ENCODE results near the gene POLR3K. TPM values are rescaled to one million over a fixed set of nuclear protein-coding genes. Genes with fewer than 3 reads are reported as not detected.
A peak's percentile ranks its signal among the peaks of the same experiment; 100 is the strongest.

POLR3K gene
- total RNA-seq, 1 donor from 2014 or later, result 26.5 TPM

DNA sequence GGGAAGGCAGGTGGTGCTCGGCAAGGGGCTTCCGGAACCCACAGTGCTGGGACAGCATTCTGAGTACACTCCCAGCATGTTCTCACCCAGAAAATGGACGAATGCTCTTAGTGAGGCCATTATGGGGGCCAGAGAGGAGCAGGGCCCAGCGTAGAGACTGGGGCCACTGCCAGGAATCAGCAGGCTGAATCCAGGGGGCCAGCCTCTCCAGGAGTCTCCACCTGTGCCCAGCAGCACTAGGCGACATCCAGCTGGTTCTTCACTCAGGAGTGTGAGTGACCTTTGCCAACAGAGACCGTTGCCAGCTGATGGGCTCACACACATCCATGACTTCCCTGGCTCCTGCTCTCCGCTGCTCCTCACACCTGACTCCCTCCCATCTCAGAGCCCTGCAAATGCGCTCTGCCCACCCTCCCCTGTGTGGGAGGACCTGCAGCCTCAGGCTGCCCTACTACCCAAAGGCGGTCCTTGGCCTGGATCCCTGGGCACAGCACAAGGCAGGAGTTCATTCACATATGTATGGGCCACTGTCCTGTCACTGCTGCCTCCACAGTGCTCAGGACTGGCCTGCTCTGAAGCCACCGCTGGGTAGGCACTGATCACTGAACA lies 13.9 kb upstream of the POLR3K start:
- ATAC-seq (ENCODE audit: low read depth), result no peak
- TF ChIP-seq, protein P1, sequence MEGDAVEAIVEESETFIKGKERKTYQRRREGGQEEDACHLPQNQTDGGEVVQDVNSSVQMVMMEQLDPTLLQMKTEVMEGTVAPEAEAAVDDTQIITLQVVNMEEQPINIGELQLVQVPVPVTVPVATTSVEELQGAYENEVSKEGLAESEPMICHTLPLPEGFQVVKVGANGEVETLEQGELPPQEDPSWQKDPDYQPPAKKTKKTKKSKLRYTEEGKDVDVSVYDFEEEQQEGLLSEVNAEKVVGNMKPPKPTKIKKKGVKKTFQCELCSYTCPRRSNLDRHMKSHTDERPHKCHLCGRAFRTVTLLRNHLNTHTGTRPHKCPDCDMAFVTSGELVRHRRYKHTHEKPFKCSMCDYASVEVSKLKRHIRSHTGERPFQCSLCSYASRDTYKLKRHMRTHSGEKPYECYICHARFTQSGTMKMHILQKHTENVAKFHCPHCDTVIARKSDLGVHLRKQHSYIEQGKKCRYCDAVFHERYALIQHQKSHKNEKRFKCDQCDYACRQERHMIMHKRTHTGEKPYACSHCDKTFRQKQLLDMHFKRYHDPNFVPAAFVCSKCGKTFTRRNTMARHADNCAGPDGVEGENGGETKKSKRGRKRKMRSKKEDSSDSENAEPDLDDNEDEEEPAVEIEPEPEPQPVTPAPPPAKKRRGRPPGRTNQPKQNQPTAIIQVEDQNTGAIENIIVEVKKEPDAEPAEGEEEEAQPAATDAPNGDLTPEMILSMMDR (IDR thresholded peaks at IDR 0.05), result no peak
- ChIA-PET CTCF (interaction anchor here (8.1 kb wide), 1 partner anchor 28 kb away, joined by 218 read pairs; no protein-coding TSS in a partner anchor), POLR2A (interaction anchor here (0.6 kb wide), 1 partner anchor 16 kb away, joined by 3 read pairs; no protein-coding TSS in a partner anchor)
- H3K27ac Mint-ChIP-seq, result no peak overlapping the region
- no peaks in the 10 kb centered on the region for H3K9me3 Mint-ChIP-seq
- H3K36me3 Mint-ChIP-seq (ENCODE audit: low read depth), result no peaks in the 10 kb centered on the region
- intact Hi-C loops (cut with micrococcal nuclease), result no loop called here
- peaks cover 7% of the 10 kb centered on the region for H3K4me1 Mint-ChIP-seq
- DNase-seq, result no peak
- H3K27me3 Mint-ChIP-seq, result peaks cover 12% of the 10 kb centered on the region
- H3K4me3 Mint-ChIP-seq, result no peak overlapping the region

DNA sequence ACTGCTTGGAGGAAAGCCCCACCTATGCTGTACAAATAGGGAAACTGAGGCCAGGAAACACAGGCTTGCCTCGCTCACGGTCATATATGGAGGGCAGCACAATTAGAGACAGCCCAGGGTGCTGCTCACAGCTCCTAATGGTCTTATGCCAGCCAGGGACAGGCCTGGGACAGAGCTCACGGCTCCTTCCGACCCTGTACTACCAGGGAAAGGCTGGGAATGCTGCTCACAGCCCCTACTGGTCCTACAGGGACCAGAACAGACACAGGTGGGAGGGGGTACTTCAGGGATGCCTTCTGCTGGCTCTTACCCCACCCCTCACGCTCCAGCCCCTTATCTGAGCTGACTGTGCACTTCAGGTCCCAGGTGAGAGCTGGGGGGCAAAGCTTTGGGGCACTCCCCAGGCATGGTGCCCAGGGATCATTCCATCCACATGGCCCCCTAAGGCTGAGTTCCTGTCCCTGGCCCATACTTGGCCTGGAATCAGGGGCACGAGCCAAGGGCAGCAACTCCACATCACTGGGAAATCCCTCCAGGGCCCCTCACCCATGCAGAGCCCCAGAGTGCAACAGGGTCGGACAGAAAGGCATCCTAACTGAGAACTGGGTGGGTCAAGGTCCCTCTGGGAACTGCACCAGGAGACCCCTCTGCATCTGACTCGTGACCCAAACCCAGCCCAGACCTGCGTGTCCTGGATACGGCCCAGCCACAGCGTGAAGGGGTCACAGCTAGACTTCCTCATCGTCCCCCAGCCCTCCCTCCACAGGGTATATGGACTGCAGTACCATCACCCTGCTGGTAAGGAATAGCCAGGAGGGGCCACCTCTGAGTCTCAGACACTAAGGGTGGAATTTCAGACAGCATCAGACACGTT lies 13.1 kb upstream of the POLR3K start:
- no peak for ATAC-seq (ENCODE audit: low read depth)
- H3K9me3 Mint-ChIP-seq, result no peaks in the 10 kb centered on the region
- TF ChIP-seq, protein P1 (IDR thresholded peaks at IDR 0.05), result no peak
- H3K27ac Mint-ChIP-seq, result no peak overlapping the region
- DNase-seq, result no peak
- CTCF ChIA-PET, result interaction anchor here (0.7 to 8.1 kb wide), 14 partner anchors 9 to 296 kb away, joined by 3 to 218 read pairs (median 8); partner anchors contain the start of genes POLR3K and SNRNP25
- POLR2A ChIA-PET, result interaction anchor here (0.6 to 1.8 kb wide), 4 partner anchors 19 to 116 kb away, joined by 3 to 12 read pairs (median 4); no protein-coding TSS in a partner anchor
- H3K4me1 Mint-ChIP-seq, result peaks cover 4% of the 10 kb centered on the region
- no peaks in the 10 kb centered on the region for H3K36me3 Mint-ChIP-seq (ENCODE audit: low read depth)
- H3K4me3 Mint-ChIP-seq, result no peak overlapping the region
- peaks cover 10% of the 10 kb centered on the region for H3K27me3 Mint-ChIP-seq
- intact Hi-C loops (cut with micrococcal nuclease), result no loop called here

DNA sequence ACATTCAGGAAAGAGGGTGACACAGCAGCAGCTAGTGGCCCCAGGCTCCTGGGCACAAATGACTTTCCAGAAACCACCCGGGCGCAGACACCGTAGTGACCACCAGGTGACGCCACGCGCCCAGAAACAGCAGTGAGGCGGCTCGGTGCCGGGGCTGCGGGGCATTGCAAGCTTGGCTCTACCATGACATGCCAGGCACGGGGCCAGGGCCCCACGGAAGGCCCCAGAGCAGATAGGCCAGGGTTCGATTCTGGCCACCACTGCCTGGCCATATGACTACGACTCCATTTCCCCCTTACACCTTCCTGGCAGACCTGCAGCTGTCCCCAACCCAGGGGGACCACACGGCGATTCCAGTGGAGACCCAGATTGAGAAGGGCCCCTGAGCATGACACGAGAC lies 12.3 kb upstream of the POLR3K start:
- Mint-ChIP-seq H3K9me3 (no peaks in the 10 kb centered on the region), H3K36me3 (ENCODE audit: low read depth) (no peaks in the 10 kb centered on the region), H3K4me3 (no peak overlapping the region), H3K27ac (no peak overlapping the region), H3K27me3 (peaks cover 6% of the 10 kb centered on the region), H3K4me1 (peaks cover 4% of the 10 kb centered on the region)
- DNase-seq (peak; percentile 81), ATAC-seq (ENCODE audit: low read depth) (peak; percentile 97)
- TF ChIP-seq, protein P1 (IDR thresholded peaks at IDR 0.05), result peak; percentile 50
- CTCF ChIA-PET, result interaction anchor here (0.7 to 8.1 kb wide), 17 partner anchors 9 to 296 kb away, joined by 3 to 218 read pairs (median 4); partner anchors contain the start of genes POLR3K and SNRNP25
- intact Hi-C loops (cut with micrococcal nuclease), result loop anchor here (1.0 to 2.0 kb wide), 7 partner anchors 12 to 297 kb away; partner anchors contain the start of genes POLR3K and SNRNP25
- POLR2A ChIA-PET, result interaction anchor here (0.6 to 1.8 kb wide), 4 partner anchors 12 to 30 kb away, joined by 4 to 12 read pairs (median 5); no protein-coding TSS in a partner anchor

DNA sequence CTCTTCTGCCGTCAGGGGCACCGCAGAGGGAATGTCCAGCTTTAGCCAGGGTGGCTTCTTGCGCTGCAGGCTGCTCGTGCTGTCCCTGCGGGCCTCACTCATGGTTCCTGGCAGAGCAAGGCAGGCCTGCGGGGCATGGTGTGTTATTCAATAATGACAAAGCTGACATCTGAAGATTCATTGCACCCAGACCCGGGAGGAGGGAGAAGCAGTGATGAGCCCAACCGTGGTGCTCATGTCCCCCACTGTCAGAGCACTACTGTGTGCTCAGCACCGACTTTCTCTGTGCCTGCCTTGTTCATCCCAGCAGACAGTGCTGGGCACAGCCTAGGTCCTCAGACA lies 11.5 kb upstream of the POLR3K start:
- H3K4me1 Mint-ChIP-seq, result peaks cover 4% of the 10 kb centered on the region
- no peak overlapping the region for H3K27ac Mint-ChIP-seq
- no peaks in the 10 kb centered on the region for H3K9me3 Mint-ChIP-seq
- no peaks in the 10 kb centered on the region for H3K36me3 Mint-ChIP-seq (ENCODE audit: low read depth)
- TF ChIP-seq, protein P1 (IDR thresholded peaks at IDR 0.05), result no peak
- no peak for DNase-seq
- no peak for ATAC-seq (ENCODE audit: low read depth)
- ChIA-PET POLR2A (interaction anchor here (1.8 kb wide), 1 partner anchor 31 kb away, joined by 12 read pairs; no protein-coding TSS in a partner anchor), CTCF (interaction anchor here (1.1 to 8.1 kb wide), 8 partner anchors 8 to 297 kb away, joined by 3 to 218 read pairs (median 10); partner anchors contain the start of genes POLR3K and SNRNP25)
- intact Hi-C loops (cut with micrococcal nuclease), result loop anchor here (1.0 to 2.0 kb wide), 7 partner anchors 12 to 297 kb away; partner anchors contain the start of genes POLR3K and SNRNP25
- peaks cover 2% of the 10 kb centered on the region for H3K27me3 Mint-ChIP-seq
- no peak overlapping the region for H3K4me3 Mint-ChIP-seq
